Metanephros (tissue), 1 donor: ENCODE measurements around the gene GAD2. TPM values are rescaled to one million over a fixed set of nuclear protein-coding genes. Genes with fewer than 3 reads are reported as not detected.

Experiments used
- total RNA-seq: library from RNA; depleted of rRNA; stranded (reverse); fragments of >200 nt; gene quantifications from one replicate; pipeline ENCODE4 v1.2.3, GENCODE V29; 2014

The GAD2 gene
- 4.4 TPM for total RNA-seq

DNA sequence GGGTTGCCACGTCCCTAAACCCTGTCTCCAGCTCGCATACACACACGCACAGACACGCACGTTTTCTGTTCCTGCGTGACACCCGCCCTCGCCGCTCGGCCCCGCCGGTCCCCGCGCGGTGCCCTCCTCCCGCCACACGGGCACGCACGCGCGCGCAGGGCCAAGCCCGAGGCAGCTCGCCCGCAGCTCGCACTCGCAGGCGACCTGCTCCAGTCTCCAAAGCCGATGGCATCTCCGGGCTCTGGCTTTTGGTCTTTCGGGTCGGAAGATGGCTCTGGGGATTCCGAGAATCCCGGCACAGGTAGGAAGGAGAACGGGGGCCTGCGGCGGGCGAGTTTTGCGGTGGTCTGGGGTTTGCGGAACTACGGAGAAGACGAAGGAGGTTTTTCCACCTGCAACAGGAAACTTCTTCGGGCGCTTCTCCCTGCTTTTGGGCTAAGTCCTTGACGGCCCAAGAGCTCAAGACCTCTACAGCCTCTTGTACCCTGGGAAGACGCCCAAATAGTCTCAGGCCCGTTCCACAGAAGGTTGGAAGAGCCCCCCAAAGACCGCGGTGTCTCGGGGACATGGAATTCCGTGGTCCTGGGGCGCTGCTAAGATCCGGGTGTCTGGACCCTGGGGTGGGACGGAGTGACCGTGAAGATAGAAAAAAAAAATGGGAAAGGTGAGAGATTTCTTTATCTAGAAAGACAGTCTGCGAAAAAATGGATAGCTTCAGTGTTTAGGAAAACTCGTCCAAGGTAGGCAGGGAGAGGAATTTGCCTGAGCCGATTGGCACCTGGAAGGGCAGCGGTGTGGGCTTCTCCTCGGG lies at the start of gene GAD2:
Gene GAD2, plus strand, starts transcription at position 190 of the 811 bp plus-strand sequence. Its CDS starts 36 bp downstream, at position 226.

Other genes with a start within 250 kb of the GAD2 start
- 3.8 TPM for gene APBB1IP, start 221.6 kb downstream of the GAD2 start, total RNA-seq